H9 (cell line): ENCODE measurements around the gene SUMO2. TPM values are rescaled to one million over a fixed set of nuclear protein-coding genes. Genes with fewer than 3 reads are reported as not detected.
A peak's percentile ranks its signal among the peaks of the same experiment; 100 is the strongest.

Source experiments
- DNase-seq: peaks from one replicate; pipeline ENCODE4 v3.0.0-alpha.2; 2017
- H2AFZ ChIP-seq: one replicate; pipeline ENCODE4 v1.6.1; 2013; ENCODE audit warnings: mild to moderate bottlenecking, low read length, control low read depth, moderate library complexity
- H2AK5ac ChIP-seq: 2 replicates; pipeline ENCODE4 v1.6.1; 2013; ENCODE audit warnings: low read length, control low read depth, mixed read lengths; ENCODE audit not compliant: insufficient read length
- H2BK120ac ChIP-seq: one replicate; pipeline ENCODE4 v1.6.1; 2013; ENCODE audit warnings: low read depth, mild to moderate bottlenecking, low read length, control low read depth, inconsistent platforms; ENCODE audit not compliant: poor library complexity, severe bottlenecking
- H2BK12ac ChIP-seq: 2 replicates; pipeline ENCODE4 v1.6.1; 2013; ENCODE audit warnings: low read length, control low read depth, mixed read lengths, low read depth; ENCODE audit not compliant: insufficient read length
- H2BK15ac ChIP-seq: 2 replicates; pipeline ENCODE4 v1.6.1; 2013; ENCODE audit warnings: low read depth, low read length, control low read depth
- H2BK20ac ChIP-seq: one replicate; pipeline ENCODE4 v1.6.1; 2013; ENCODE audit warnings: low read depth, mild to moderate bottlenecking, low read length, control low read depth, inconsistent platforms; ENCODE audit not compliant: poor library complexity, severe bottlenecking
- H2BK5ac ChIP-seq: 2 replicates; pipeline ENCODE4 v1.6.1; 2013; ENCODE audit warnings: low read length, control low read depth, mixed read lengths; ENCODE audit not compliant: insufficient read length
- H3K14ac ChIP-seq: 2 replicates; pipeline ENCODE4 v1.6.1; 2013; ENCODE audit warnings: low read length, control low read depth; ENCODE audit not compliant: insufficient read depth
- H3K18ac ChIP-seq: 2 replicates; pipeline ENCODE4 v1.6.1; 2013; ENCODE audit warnings: low read depth, mild to moderate bottlenecking, mixed read lengths, low read length, control low read depth; ENCODE audit not compliant: insufficient read length
- H3K23ac ChIP-seq: 2 replicates; pipeline ENCODE4 v1.6.1; 2013; ENCODE audit warnings: low read length, control low read depth, mixed read lengths, low read depth; ENCODE audit not compliant: insufficient read length
- H3K23me2 ChIP-seq: 2 replicates; pipeline ENCODE4 v1.6.1; 2013; ENCODE audit warnings: low read depth, mild to moderate bottlenecking, mixed read lengths, low read length, control low read depth; ENCODE audit not compliant: insufficient read length, poor library complexity, severe bottlenecking
- H3K27ac ChIP-seq: 2 replicates; pipeline ENCODE4 v1.5.1; 2013; ENCODE audit warnings: low read length, control low read depth, mixed read lengths, low read depth; ENCODE audit not compliant: insufficient read length
- H3K27me3 ChIP-seq: 2 replicates; pipeline ENCODE4 v1.6.1; 2013; ENCODE audit warnings: low read length, control low read depth, inconsistent platforms; ENCODE audit not compliant: insufficient read depth
- H3K4ac ChIP-seq: 2 replicates; pipeline ENCODE4 v1.6.1; 2013; ENCODE audit warnings: low read depth, mild to moderate bottlenecking, control low read depth, inconsistent platforms, low read length, moderate library complexity
- H3K4me1 ChIP-seq: 2 replicates; pipeline ENCODE4 v1.6.1; 2013; ENCODE audit warnings: low read length, control low read depth, inconsistent platforms; ENCODE audit not compliant: insufficient read depth
- H3K4me2 ChIP-seq: 2 replicates; pipeline ENCODE4 v1.6.1; 2013; ENCODE audit warnings: low read length, control low read depth, mixed read lengths; ENCODE audit not compliant: insufficient read length, insufficient read depth
- H3K56ac ChIP-seq: 2 replicates; pipeline ENCODE4 v1.6.1; 2013; ENCODE audit warnings: low read depth, mild to moderate bottlenecking, mixed read lengths, low read length, control low read depth; ENCODE audit not compliant: insufficient read length
- H3K79me1 ChIP-seq: 2 replicates; pipeline ENCODE4 v1.6.1; 2013; ENCODE audit warnings: low read depth, mild to moderate bottlenecking, moderate library complexity, low read length, control low read depth, inconsistent platforms; ENCODE audit not compliant: insufficient read depth, poor library complexity, severe bottlenecking
- H3K79me2 ChIP-seq: 2 replicates; pipeline ENCODE4 v1.6.1; 2013; ENCODE audit warnings: low read length, control low read depth, inconsistent platforms; ENCODE audit not compliant: insufficient read depth
- H3K9ac ChIP-seq: 2 replicates; pipeline ENCODE4 v1.6.1; 2013; ENCODE audit warnings: low read length, control low read depth, mixed read lengths; ENCODE audit not compliant: insufficient read length; ENCODE audit errors: extremely low read depth
- H3K9me3 ChIP-seq: one replicate; pipeline ENCODE4 v1.6.1; 2013; ENCODE audit warnings: low read depth, low read length, inconsistent platforms; ENCODE audit not compliant: control insufficient read depth
- H3T11ph ChIP-seq: one replicate; pipeline ENCODE4 v1.6.1; 2013; ENCODE audit warnings: mild to moderate bottlenecking, low read length, control low read depth, inconsistent platforms
- H4K20me1 ChIP-seq: one replicate; pipeline ENCODE4 v1.6.1; 2013; ENCODE audit not compliant: control insufficient read depth, insufficient read length, insufficient read depth
- H4K5ac ChIP-seq: 2 replicates; pipeline ENCODE4 v1.6.1; 2013; ENCODE audit warnings: low read depth, mild to moderate bottlenecking, mixed read lengths, low read length, control low read depth; ENCODE audit not compliant: insufficient read length
- H4K8ac ChIP-seq: replicated peaks from 2 replicates; pipeline ENCODE4 v1.6.1; 2013; ENCODE audit warnings: low read length, control low read depth, mixed read lengths, low read depth; ENCODE audit not compliant: insufficient read length
- H4K91ac ChIP-seq: 2 replicates; pipeline ENCODE4 v1.6.1; 2013; ENCODE audit warnings: low read depth, mild to moderate bottlenecking, moderate library complexity, mixed read lengths, low read length, control low read depth; ENCODE audit not compliant: insufficient read length
- H3K27ac Mint-ChIP-seq, 3 experiments: 2 replicates in 2 of 3; 3 replicates in 1 of 3; pipeline ENCODE4 v1.8.0; 2020 to 2021; ENCODE audit warnings: mixed read lengths in 3 of 3, mild to moderate bottlenecking in 1 of 3, moderate library complexity in 1 of 3
- H3K27me3 Mint-ChIP-seq: 2 replicates; pipeline ENCODE4 v1.8.0; 2021; ENCODE audit warnings: low read depth, mild to moderate bottlenecking, moderate library complexity, mixed read lengths
- H3K36me3 Mint-ChIP-seq, 3 experiments: 2 replicates in 2 of 3; 3 replicates in 1 of 3; pipeline ENCODE4 v1.8.0; 2020 to 2021; ENCODE audit warnings: low read depth in 3 of 3, mixed read lengths in 3 of 3; ENCODE audit not compliant: insufficient read depth in 1 of 3
- H3K4me1 Mint-ChIP-seq, 2 experiments: 2 replicates each; pipeline ENCODE4 v1.8.0; 2020; ENCODE audit warnings: mixed read lengths in 2 of 2
- H3K4me3 Mint-ChIP-seq, 2 experiments: 2 replicates in 1 of 2; 3 replicates in 1 of 2; pipeline ENCODE4 v1.8.0; 2020 to 2021; ENCODE audit warnings: mild to moderate bottlenecking in 2 of 2, mixed read lengths in 2 of 2, moderate library complexity in 1 of 2
- H3K9me3 Mint-ChIP-seq, 2 experiments: 2 replicates in 1 of 2; 3 replicates in 1 of 2; pipeline ENCODE4 v1.8.0; 2020; ENCODE audit warnings: mild to moderate bottlenecking in 2 of 2, mixed read lengths in 2 of 2, moderate library complexity in 1 of 2
- WGBS: extraction: QIAGEN DNeasy Blood & Tissue Kit; methylation state at CpG from one replicate; pipeline ENCODE4 v1.1.7; 2013; ENCODE audit warnings: missing lambda C conversion rate, low lambda C conversion rate, mixed read lengths; ENCODE audit not compliant: insufficient read length; ENCODE audit errors: extremely low coverage; 5-methylcytosine and 5-hydroxymethylcytosine counted together
- total RNA-seq: library from RNA; stranded (reverse); gene quantifications from 2 replicates; pipeline ENCODE4 v1.2.1, GENCODE V29; 2021
- TF ChIP-seq, protein P1 (sequence below): fragments of 200-600 bp; sonication (generic); conservative IDR thresholded peaks from 3 replicates; pipeline ENCODE4 v1.8.0; 2021; ENCODE audit warnings: antibody characterized with exemption, mild to moderate bottlenecking

The SUMO2 gene
- total RNA-seq, 1 experiment from 2014 or later = 813 TPM

DNA sequence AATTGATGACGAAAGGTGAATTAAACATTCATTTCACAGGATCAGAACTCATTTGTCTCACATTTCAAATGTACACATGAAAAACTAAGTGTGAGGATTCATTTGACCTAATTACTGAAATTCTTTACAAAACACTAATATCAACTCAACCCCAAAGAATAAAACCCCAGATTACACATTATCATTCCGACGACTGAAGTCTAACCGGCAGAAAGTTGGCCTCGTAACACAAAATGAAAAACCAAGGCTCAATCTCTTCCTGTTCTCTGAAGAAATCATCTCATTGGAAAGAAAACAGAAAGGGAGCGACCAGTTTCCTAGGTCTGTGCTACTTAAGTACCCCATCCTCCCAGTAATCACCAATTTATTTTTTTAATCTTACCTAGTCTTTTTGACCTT, 30.2 kb downstream of the SUMO2 start:
- H4K5ac ChIP-seq = no peak overlapping the region
- Mint-ChIP-seq H3K9me3 (peaks cover 0 to 8% of the 10 kb centered on the region in 2 experiments; a peak in 2 of 5 replicates), H3K36me3 (peaks cover 28 to 44% (median 30%) of the 10 kb centered on the region in 3 experiments), H3K27ac (peak overlapping the region; percentile 75 to 96 (median 90); a peak in 5 of 7 replicates), H3K4me3 (peak overlapping the region; percentile 94 to 99), H3K4me1 (peaks cover 27 to 45% of the 10 kb centered on the region in 2 experiments), H3K27me3 (peaks cover 2% of the 10 kb centered on the region; the same call in 1 of the 2 replicates)
- no peak overlapping the region for H3K27ac ChIP-seq
- H3T11ph ChIP-seq = no peak overlapping the region
- no peak overlapping the region for H2AFZ ChIP-seq
- H4K20me1 ChIP-seq = no peaks in the 10 kb centered on the region
- H3K14ac ChIP-seq = no peak overlapping the region
- no peak overlapping the region for H2BK5ac ChIP-seq
- H2AK5ac ChIP-seq = no peak overlapping the region
- H3K56ac ChIP-seq = no peak overlapping the region
- H4K8ac ChIP-seq = no peak overlapping the region
- no peaks in the 10 kb centered on the region; the same call in 1 of the 2 replicates for H3K4me1 ChIP-seq
- peaks cover 3% of the 10 kb centered on the region for H3K79me1 ChIP-seq
- no peak overlapping the region for H4K91ac ChIP-seq
- H3K27me3 ChIP-seq = no peaks in the 10 kb centered on the region
- no peak overlapping the region for H3K18ac ChIP-seq
- WGBS = no CpG with 5 or more reads among the region's 6 CpGs
- no peak for DNase-seq
- peaks cover 36% of the 10 kb centered on the region for H3K79me2 ChIP-seq
- H3K9me3 ChIP-seq = no peaks in the 10 kb centered on the region
- no peak overlapping the region for H3K23ac ChIP-seq
- H2BK120ac ChIP-seq = no peak overlapping the region
- H2BK12ac ChIP-seq = no peak overlapping the region
- H3K23me2 ChIP-seq = peaks cover 8% of the 10 kb centered on the region
- TF ChIP-seq, protein P1, sequence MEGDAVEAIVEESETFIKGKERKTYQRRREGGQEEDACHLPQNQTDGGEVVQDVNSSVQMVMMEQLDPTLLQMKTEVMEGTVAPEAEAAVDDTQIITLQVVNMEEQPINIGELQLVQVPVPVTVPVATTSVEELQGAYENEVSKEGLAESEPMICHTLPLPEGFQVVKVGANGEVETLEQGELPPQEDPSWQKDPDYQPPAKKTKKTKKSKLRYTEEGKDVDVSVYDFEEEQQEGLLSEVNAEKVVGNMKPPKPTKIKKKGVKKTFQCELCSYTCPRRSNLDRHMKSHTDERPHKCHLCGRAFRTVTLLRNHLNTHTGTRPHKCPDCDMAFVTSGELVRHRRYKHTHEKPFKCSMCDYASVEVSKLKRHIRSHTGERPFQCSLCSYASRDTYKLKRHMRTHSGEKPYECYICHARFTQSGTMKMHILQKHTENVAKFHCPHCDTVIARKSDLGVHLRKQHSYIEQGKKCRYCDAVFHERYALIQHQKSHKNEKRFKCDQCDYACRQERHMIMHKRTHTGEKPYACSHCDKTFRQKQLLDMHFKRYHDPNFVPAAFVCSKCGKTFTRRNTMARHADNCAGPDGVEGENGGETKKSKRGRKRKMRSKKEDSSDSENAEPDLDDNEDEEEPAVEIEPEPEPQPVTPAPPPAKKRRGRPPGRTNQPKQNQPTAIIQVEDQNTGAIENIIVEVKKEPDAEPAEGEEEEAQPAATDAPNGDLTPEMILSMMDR = no peak
- H2BK15ac ChIP-seq = no peak overlapping the region
- no peak overlapping the region for H2BK20ac ChIP-seq
- H3K4me2 ChIP-seq = peak overlapping the region; percentile 95
- no peak overlapping the region for H3K4ac ChIP-seq
- peak overlapping the region; percentile 90 for H3K9ac ChIP-seq
